ENCODE results near the gene ACSS1. TPM values are rescaled to one million over a fixed set of nuclear protein-coding genes. Genes with fewer than 3 reads are reported as not detected.

ACSS1 gene
- total RNA-seq, 1 donor from 2014 or later: 19.7 TPM

GRCh38 chr20:24970754-24971153 is 87.2 kb downstream of the ACSS1 start:
- DNase-seq: no peak

DNA sequence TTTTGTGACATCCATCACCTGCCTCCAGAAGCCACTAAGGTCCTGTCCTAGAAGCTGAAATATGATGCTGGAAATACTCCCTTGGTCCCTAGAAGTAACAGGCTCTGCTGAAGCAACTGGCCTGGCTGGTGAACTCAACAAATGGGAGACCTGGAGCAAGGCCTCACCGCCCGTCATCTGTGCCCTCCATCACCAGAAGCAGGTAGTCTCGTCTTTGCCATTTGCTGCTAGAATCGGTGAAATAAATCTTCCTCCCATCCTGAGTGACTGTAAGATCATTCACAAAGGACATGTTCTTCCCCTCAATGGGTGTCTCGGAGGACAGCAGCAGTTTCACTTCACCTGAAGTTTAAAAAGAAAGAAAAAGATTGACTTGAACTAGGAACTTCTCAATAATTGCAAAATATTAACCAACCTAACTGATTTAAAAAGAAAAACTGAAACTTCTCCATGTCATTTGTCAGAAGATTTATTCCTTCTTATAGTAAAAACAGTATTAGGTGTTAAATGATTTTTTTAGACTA is 87.8 kb downstream of the ACSS1 start:
- DNase-seq: no peak

DNA sequence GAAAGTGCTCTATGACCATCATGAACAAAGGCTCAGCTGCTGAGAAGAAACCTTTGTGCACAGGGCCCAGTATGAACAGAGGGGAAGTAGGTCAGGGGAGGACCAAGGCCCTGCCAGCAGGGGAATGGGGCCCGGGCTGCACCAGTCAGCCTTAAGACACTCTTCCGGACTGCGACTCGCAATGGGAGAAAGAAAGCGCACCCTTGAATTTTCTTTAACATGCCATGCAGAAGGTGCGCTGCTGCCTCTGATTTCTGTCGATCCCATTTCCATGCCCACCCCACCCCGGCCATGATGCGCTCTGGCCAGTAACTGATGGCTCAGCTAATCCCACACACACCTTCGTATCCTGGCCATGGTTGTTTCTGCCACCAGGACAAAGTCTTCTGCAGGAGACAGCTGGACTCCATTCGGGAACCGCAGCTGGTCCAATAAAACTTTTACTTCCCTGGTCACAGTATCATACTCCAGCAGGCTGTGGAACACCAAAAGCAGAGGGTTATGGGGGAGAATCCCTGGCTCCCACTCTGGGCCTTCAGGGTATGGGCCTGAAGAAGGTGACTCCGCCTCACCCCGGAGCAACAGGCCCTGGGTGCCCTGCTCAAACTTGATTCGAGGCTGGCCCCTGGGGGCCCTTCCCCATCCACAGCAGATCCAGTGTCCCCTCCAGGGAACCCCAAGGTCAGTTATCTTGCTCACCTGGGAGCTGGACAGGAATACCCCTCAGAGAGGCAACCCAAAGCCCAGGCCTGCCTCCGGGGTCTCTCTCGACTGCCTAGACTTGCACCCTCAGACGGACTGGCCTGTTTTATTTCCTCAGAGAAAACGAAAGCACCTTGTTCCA is 88.5 kb downstream of the ACSS1 start:
- DNase-seq: no peak

GRCh38 chr20:24968278-24968800 is 89.6 kb downstream of the ACSS1 start:
- DNase-seq: no peak

DNA sequence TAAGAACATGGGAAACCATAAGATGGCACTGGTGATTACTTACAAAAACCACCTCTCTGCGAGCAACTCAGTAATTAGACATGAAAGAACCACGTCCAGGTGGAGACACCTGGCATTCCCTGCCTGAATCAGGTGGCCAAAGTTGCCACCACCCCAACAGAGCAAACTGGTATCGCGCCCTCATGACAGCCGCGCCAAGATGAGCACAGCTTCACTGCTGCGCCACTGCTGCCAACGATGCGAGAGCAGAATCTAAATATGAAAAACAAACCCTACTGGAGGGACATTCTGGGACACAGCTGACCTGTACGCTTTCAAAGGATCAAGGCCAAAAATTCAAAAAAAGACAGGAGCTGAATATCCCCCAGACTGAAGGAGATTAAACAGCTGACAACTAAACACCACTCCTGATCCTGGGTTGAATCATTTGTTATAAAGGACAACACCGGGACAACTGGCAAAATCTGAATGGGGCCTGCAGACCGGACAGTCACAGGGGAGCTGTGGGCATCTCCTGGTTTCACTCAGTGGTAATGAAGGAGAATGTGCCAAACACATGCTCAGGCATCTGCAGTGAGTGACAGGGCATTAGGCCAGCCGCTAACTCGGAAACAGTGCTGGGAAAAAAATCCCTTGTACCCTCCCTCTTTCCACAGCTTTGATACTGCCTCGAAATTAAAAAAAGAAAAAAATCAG is 91.5 kb downstream of the ACSS1 start:
- no peak for DNase-seq

DNA sequence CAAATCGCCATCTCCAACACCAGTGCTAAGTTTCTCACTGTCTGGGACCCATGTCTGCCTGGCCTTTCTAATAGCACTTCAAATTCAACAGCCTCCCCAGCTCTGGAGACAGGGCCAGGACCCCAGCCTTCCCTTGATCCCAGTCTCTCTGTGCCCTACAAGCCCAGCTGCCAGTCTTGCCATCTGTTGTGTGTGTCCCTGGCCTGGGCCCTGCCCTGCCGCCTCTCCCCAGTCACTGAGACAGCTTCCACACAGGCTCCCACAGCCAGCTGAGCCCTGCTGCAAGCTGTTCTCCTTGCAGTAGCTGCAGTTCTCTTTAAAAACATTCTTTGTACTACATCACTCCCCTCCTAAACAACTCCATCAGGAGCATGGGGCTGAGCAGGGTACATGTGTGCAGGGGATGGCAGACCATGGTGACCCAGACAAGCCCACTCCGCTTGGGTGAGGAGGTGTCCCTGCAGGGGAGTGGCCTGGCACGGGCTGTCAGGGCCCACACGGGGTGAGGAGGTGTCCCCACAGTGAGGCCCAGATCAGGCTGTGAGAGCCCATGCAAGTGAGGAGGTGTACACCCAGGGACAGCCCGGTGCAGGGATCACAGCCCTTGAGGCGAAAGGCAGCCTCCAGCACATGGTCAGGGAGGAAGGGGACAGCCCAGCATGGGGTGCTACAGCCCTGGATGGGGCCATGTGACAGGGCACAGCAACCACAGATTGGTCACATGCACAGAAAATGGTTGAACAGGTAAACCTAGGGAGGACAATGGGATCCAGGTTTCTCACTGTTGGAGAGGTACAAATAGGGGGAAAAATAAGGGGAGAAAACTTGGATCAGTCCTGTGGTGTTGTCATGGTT is 92.6 kb downstream of the ACSS1 start:
- no peak for DNase-seq

DNA sequence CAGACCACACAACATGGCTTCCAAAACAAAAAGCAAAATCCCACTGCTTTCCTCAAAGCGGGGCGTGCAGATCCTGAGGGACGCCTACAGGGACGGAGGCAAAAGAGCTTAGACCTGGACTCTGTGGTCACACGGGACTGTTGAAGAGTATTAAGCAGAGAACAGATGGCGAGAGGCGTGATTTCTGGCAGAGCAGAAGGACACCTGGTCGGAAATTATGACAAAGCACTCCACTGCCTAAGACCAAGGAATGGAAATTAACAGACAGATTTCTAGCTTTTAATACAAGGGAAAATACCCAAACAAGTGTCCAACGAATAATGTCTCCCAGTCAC is 93.5 kb downstream of the ACSS1 start:
- peak; percentile 11 for DNase-seq

- no peak for DNase-seq
Measured at GRCh38 chr20:24963672-24964505, 94.0 kb downstream of the ACSS1 start.

DNA sequence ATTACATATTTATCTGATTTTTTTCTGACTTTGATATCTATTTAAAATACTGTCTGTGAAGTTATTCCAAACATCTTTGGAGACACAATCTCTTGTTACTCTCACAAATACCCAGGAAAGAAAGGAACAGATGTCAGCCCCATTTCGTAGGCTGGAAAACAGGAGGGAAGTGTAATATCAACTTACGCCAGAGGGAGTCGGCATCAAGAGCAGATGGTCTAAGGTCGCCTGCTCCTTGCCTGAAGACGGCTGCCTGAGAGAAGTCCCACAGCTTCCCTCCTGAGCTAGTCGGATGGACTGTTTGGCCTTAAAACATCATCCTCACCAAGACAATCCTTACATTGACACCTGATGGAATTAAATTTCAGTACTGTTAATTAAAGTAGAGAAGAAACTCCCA is 95.4 kb downstream of the ACSS1 start:
- no peak for DNase-seq

- no peak for DNase-seq
Measured at GRCh38 chr20:24962182-24962492, 95.8 kb downstream of the ACSS1 start.

DNA sequence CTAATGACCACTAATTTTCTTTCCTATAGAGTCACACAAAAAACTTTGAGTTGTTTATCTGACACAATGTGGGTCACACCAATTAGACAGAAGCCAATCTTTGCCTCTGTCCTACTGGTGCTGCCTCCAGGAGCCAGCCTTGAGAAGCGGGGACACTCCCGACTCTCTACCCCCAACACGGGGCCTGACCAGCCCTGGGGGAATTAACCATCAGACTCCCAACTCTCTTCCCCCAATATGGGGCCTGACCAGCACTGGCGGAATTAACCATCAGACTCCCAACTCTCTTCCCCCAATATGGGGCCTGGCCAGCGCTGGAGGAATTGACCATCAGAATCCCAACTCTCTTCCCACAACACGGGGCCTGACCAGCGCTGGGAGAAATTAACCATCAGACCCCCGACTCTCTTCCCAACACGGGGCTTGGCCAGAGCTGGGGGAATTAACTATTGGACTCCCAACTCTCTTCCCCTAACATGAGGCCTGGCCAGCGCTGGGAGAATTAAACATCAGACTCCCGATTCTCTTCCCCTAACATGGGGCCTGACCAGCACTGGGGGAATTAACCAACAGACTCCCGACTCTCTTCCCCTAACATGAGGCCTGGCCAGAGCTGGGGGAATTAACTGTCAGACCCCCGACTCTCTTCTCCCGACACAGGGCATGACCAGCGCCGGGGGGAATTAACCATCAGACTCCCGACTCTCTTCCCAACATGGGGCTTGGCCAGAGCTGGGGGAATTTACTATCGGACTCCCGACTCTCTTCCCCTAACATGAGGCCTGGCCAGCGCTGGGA is 96.4 kb downstream of the ACSS1 start:
- DNase-seq: no peak

GRCh38 chr20:24960861-24961260 is 97.1 kb downstream of the ACSS1 start:
- DNase-seq: no peak

- no peak for DNase-seq
Measured at GRCh38 chr20:24960302-24960801, 97.6 kb downstream of the ACSS1 start.

GRCh38 chr20:24959591-24960301 is 98.2 kb downstream of the ACSS1 start:
- no peak for DNase-seq

GRCh38 chr20:24958506-24959385 is 99.2 kb downstream of the ACSS1 start:
- DNase-seq: no peak

DNA sequence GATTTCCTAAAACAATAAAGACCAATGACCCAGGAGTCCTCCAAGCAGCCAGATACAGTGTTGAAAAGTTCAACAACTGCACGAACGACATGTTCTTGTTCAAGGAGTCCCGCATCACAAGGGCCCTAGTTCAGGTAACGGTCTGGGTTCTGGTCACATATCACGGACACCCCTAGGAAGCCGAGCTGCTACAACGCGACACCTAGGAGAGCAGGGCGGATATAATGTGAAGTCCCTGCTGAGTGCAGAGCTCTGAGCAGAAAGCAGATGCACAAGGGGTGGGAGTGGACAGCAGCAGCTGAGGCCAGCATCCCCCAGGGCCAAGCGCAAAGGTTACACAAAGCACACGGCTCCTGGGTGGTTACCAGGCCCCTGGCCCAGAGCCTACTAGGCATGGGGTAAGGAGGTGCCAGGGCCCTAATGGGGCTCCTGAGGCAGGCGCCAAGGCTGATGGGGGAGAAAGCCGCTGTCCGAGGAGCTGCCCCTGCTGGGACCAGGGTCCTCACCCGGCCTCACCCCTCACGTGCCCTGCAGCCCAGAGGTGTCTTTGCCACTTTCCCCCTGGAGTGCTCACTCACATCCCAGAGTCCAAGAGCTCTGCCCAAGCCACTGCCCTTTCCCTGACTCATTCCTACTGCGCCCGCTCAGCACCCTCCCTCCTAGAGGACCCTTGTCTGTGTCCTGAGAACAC is 100.5 kb downstream of the ACSS1 start:
- no peak for DNase-seq

Measured in skin of body (tissue), 2 donors.